ENCODE data around the gene SLC41A3.

Gene SLC41A3

DNA sequence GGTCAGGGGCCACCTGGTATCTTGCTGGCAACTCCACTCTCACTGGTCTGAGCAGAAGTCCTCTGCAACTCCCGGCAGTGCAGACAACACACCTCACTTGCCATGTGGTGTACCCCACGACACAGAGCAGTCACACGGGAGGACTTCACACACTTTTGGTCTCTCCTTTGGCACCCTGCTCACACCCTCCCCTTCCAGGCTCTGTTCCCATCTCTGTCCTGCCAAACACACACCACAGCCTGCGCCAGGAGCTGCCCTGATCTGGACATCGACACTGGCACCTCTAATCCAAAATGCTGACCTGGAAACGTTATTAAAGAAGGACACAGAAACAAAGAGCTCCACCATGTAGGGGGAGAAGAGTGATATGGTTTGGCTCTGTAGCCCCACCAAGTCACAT is 57.2 kb downstream of the SLC41A3 start:
- no peak for DNase-seq (ENCODE audit: low read depth in 2 of 2)

DNA sequence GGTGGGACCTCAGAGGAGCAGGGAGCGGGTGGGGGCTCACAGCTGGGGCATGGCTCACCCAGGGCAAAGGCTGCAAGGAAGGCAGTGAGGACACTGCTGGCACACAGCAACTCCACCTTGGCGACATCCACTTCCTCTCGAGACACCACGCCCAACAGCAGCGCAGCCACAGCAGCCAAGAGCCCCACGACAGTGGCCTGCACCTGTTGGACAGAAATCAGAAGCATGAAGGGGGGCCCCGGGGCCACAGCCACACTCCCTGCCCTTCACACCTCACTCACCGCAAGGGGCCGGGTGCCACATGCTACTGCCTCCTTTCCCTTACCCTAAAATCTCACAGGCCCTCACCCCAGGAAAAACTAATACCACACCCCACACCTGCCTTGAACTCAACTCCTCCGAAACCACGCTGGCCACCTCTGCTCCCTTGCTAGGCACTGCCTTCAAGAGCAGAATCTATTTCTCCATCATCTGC is 57.6 kb downstream of the SLC41A3 start:
- no peak for DNase-seq (ENCODE audit: low read depth in 2 of 2)

DNA sequence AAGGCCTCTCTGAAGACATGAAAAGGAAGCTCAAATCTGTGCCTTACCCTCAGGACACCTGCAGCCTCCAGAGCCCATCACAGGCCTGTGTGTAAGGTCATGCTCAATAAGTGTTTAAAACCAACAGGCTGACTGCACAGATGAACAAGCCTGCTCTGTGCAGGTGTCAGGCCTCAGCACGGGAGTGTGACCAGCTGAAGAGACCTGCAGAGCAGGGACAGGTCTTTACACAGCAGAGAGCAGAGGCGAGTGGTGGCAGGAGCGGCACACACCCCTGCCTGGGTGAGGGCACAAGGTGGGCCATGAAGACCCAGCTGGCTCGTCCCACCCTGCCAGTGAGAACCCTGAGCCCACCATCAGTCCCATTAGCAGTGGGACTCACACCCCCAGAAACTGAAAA is 58.1 kb downstream of the SLC41A3 start:
- no peak for DNase-seq (ENCODE audit: low read depth in 2 of 2)

DNA sequence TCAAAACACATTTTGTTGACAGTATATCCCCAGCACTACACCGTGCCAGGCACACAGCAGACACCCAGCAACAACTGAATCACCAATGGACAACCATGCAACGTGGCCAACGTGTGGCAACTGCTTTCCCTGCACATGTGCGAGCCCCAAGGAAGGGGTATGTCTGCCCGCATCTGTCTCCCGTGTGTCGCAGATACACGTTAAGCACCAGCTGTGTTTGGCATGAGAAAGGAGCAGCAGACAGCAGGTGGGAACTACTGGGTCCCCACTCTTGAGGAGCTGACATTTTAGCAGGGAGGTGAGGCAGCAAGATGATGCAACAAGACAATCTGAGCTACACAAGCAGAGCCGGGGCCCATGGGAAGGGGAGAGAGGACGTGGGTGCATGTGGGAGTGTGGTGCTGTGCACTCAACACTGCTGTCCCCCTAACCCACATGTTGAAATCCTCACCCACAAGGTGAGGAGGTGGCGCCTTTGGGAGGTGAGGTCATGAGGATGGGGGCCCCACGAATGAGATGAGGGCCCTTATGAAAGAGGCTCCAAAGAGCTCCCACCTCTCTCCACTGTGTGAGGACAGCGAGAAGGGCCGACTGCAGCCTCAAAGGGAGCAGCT is 58.7 kb downstream of the SLC41A3 start:
- no peak for DNase-seq (ENCODE audit: low read depth in 2 of 2)

DNA sequence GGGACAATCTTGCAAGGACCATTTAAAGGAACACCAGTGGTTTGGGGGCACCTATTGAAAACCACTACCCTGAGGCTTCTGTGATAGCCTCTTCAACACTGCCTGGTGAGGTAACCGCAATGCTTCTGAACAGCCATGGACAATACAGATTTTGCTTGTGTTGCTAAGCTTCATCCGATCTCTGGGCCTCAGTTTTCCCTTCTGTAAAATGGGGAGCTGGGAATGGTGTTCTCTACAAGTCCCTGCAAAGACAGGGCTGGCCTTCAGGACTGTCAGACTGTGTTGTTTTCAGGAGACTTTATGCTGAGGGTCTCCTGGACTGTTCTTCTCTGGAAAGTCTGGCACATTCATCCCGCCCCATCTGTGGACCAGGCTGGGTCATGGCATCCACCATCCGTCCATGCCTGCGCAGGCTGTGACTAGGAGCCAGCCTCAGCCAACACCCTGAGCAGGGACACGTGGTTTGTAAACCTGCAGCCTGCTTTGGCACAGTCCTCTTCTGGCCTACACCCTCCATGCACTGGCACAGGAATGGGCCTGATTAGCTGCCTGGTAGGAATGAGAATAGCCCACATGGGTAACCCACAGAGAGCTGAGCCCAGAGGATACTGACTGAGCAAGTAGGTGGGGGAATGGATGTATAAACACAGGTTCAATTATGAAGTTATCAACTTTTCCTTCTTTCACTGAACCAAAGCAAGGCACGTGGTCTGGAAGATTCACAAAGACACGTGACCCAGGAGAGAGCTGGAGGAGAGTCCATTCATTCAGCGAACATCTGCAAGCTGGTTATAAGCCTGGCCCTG is 59.7 kb downstream of the SLC41A3 start:
- no peak for DNase-seq (ENCODE audit: low read depth in 2 of 2)

DNA sequence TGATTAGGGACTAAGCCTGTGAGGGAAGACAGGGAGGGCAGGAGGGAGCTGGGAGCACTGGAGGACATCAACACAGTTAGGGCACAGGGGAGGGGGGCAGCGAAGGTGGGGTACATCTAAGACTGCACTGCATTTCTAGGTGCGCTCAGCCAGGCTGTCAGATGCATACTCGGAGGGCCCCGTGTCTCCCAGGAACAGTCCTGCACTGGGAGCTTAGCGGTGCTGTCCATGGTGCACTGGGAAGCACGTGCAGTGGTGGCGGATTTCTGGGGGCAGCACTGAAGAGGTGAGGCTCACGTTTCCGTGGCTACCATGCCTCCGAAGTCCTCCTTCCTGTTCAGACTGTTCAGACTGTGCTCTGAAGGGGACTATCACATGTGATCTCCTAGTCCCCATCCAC is 60.5 kb downstream of the SLC41A3 start:
- no peak for DNase-seq (ENCODE audit: low read depth in 2 of 2)

DNA sequence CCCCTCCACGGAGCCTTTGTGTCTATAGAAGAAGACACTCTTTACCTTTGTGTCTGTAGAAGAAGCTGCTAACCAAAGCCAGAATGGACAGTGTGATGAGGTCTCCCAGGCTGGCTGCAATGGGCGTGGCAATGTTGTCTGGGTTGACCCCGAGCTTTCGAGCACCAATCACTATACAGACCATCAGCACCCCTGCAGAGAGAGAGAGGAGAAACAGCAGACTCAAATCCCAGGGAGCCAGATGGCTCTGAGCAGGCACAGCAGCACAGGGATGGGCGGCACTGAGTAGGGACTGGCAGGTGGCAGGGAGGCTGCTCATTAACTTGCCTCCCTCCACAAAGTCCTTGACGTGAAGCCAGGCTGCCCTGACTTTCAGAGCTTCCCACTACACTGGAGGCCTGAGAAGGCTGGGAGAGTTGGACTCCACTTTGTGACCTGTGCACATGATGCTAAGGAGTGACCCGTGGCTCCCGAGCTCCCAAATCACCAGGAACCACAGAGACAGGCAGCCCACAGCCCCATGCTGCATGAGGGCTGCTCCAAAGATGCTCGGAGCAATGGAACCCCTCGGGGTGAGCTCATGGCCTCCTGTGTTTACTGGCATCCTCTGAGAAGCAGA is 61.1 kb downstream of the SLC41A3 start:
- no peak for DNase-seq (ENCODE audit: low read depth in 2 of 2)

DNA sequence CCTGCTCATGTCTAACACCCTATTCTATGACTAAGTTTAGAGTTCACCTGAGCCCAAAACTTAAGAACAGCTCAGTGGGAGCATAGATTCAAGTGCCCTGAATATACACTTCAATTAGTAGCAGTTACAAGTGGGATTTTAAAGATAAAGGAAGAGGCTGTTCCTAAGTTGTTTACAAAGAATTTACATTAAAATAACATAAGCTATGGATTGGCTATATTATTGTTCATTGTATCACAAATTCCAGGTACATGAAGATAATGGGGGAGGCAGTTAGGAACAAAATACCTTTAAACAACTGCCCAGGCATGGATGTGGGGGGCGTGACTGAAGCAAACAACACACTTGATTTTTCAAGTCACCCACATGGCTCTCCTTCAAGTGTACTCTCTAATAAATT is 62.2 kb downstream of the SLC41A3 start:
- no peak for DNase-seq (ENCODE audit: low read depth in 2 of 2)

DNA sequence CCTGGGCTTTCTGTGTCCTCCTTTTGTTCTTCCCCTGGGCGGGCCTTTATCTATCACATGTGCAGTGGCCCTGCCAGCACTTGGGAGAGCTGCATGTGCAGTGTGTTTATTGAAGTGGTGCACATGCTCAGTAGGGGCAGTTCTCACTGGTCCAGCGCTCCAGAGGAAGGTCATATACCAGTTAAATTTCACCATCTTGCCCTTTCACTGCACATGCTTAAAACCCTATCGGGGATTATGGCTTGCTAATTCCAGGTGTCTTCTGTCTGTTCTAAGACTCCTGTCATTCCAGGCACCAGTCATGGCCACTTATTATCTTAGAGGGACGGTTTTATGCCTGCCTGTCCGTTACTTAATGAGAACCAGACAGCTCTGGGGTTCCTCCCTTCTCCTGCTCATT is 62.7 kb downstream of the SLC41A3 start:
- DNase-seq (ENCODE audit: low read depth in 2 of 2): no peak

DNA sequence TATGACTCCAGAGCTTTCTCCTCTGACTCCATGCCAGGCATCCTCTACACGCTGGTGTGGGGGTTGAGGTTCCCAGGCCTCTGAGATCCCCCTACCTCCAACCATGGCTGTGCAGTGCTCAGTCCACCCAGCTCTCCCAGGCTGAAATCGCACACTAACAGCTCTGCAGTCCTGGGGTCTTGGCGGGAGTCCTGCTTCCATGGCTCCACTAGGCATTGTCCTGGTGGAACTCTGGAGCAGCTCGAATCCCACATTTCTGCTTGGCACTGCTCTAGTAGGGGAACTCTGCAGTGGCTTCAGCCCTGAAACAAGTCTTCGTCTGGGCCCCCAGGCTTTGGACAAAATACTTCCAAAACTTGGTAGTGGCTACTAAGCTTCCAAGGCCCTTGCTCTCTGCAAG is 64.2 kb downstream of the SLC41A3 start:
- DNase-seq (ENCODE audit: low read depth in 2 of 2): no peak

DNA sequence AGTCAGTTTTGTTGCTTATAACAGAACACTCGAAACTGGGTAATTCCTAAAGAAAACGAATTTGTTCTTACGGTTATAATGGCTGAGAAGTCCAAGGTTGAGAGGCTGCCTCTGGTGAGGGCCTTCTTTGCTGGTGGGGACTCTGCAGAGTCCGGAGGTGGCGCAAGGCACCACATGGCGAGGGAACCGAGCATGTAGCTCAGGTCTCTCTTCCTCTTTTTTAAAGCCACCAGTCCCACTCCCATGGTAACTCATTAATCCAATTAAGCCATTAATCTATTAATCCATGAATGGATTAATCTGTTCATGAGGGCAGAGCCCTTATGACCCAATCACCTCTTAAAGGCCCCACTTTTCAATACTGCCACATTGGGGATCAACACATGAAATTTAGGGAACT is 64.9 kb downstream of the SLC41A3 start:
- DNase-seq (ENCODE audit: low read depth in 2 of 2): no peak

DNA sequence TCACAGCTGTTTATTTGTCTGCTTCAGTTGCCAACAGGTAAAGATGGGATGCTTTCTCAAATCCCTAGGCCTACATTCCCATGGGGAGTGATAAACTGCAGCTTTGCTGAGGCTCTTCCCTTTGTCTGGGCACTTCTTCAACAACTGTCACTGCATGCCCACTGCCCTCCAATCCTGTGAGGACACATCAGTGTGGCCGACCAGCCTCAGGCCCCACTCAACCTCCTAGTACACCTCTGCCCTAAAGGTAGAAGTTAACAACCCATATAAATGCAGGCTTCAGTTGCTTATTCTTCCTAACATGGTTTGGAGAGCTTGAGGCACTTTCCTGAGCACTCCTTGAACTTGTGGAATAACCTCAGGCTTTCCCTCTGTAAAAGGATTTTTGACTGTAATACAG is 65.4 kb downstream of the SLC41A3 start:
- DNase-seq (ENCODE audit: low read depth in 2 of 2): no peak

DNA sequence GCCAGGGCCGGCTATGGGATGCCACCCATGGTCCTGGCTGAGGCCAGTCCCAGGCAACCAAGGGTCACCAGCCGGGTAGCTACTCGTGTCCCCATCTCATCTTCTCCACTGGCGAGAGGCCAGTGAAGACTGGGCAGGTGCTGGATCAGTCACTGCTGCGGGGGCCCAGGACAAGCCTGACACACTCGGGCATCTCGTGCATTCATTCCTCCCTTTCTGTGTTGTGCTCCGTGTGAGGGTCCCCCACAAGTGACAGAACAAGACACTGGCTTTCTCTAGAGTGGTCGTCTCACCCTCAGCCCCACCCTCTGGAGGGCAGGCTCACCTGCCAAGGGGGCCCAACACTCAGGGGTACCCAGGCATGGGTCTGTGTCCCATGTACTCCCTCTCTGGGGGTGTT is 66.6 kb downstream of the SLC41A3 start:
- DNase-seq (ENCODE audit: low read depth in 2 of 2): no peak

DNA sequence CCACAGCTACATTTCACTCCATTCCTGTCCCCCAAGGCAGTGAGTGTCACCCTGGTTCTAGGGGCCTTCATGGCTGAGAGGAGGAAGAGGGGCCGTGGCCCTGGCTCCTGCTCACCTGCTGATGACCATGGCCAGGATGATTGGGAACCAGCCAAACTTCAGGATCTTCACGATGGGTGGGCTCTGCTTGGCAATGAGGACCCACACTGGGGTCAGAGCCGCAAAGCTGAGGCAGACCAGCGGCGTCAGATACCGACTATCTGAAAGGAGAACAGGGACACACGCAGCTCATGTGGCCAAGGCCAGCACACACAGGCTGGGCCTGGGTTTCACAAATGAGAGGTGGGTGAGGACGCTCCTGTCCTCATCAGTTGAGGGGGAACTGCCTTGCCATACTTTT is 67.3 kb downstream of the SLC41A3 start:
- DNase-seq (ENCODE audit: low read depth in 2 of 2): no peak

DNA sequence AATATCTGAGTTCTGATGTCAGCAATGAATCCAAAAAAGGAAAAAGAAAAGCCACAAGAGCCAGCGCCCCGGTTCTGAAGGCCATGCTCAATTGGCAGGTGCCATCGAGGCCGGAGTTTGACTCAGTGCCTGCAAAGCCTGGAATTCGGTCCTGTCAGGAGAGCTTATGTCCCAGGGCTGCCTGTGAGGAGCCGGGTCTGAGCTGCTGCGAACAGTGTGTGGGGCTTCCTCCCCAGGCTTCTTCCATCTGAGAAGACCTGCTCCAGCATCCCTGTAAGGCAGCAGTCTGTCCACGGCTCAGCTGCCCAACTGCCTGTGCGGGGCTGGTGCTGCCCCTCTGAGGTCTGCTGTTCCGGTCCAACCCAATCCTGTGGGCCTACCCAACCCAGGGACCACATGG is 68.8 kb downstream of the SLC41A3 start:
- DNase-seq (ENCODE audit: low read depth in 2 of 2): no peak

DNA sequence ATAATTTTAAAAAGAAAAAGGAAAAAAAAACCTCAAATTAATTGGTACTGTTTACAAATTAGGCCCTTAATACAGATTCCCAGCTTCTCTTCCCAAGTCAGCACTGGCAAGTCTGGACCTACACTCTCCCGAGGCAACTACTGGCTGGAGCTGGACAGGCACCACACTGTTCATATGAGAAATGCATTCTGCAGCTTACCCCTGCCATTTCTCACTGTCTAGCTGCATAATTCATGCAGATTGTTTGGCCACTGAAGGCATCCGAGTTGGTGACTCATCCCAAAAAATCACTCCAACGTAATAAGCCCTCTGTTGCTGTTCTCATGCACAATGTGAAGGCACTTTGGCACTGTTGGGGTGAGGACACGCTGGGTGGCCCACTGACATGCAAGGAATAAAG is 69.7 kb downstream of the SLC41A3 start:
- no peak for DNase-seq (ENCODE audit: low read depth in 2 of 2)

DNA sequence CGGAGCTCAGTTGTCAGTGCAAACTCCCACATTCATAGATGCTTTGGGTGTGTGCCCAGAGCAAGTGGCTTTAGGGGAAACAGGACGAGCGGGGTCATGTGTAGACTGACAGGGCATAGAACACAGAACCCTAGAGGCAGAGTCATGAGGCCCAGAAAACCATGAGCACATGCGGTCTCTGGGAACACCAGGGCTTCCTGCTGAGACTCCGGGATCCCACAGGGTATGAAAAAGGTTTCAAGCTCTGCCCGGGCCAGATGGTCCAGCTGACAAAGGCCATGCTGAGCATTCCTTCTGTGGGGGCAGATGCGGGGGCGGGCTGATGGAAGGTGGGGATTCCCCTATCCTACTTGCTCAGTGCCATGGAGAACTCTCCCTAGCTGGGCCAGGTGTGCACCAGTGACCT is 70.2 kb downstream of the SLC41A3 start:
- DNase-seq (ENCODE audit: low read depth in 2 of 2): no peak

DNA sequence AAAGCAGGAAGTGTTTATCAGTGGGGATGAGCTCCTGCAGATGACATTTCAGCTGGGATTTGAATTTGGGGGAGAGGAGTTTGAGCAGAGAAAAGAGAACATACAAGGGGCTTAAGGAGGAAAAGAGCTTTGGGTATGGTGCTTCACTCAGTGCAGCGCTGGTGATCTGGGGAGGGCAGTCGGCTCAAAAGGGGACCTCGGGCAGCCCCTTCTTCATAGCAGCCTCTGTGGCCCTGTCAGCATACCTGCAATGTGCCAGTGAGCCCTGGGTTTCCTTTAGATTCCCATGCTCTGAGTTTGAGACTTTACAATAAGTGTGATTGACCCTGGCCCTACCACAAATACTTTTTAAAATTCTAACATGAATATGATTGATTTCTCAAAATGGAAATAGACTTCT is 74.7 kb downstream of the SLC41A3 start:
- no peak for DNase-seq (ENCODE audit: low read depth in 2 of 2)

DNA sequence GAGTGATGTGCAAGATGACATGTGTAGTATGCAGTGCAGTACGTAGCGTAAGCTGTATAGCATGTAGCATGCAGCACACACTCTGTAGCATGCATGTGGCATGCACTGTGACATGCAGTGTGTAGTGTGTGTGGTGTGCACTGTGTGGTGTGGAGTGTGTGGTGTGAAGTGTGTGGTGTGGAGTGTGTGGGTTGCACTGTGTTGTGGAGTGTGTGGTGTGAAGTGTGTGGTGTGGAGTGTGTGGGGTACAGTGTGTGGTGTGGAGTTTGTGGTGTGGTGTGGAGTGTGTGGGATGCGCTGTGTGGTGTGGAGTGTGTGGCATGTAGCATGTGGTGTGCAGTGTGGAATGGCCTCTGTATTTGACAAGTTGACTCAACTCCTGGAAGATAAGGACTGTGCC is 75.7 kb downstream of the SLC41A3 start:
- DNase-seq (ENCODE audit: low read depth in 2 of 2): no peak

DNA sequence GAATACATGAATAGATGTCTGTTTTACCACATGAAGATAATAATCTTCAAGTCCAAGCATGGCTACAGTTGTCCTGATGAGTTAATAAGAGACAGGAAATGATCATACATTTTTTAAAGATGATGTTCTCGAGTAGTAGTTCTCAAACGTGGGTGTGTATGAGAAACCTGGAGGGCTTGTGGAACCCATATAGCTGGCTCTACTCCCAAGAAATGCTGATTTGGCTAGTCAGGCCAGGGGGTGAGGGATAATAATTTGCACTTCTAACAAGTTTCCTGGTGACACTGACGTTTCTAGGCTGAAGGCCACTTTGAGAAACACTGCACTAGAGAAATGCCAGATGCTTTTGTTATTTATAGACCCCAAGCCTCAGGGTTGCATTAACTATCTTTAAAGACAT is 78.0 kb downstream of the SLC41A3 start:
- DNase-seq (ENCODE audit: low read depth in 2 of 2): no peak

DNA sequence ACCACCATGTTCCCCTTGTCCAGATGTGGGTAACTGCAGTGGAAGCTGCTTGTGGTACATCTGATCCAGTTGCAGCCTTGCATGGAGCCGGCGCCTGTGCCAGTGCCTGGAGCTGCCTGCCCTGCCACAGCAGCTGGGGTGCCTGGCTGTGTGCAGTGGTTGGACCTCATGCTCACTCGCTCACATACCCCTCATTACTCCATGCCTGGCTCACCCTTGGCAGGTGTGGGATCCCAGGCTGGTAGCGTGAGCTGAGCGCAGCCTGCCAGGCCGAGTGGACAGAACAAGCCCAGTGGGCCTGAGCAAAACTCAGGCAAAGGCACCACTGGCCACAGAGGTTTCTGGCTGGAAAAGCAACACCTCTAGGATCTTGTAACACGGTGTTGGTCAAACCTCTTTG is 79.2 kb downstream of the SLC41A3 start:
- DNase-seq (ENCODE audit: low read depth in 2 of 2): no peak

DNA sequence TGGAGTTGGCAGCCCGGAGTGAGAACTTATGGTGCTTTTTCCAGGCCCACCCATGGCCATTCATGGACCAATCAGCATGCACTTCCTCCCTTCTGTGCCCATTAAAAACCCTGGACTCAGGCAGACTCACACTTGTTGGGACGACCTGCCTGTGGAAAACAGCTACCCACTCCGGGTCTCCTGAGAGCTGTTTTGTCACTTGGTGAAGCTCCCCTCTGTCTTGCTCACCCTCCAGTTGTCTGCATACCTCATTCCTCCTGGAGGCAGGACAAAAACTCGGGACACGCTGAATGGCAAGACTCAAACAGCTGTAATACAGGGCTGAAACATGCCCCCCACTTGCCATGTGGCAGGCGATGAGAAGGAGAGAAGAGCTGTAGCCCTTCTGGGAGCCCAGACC is 79.7 kb downstream of the SLC41A3 start:
- no peak for DNase-seq (ENCODE audit: low read depth in 2 of 2)

Data from stimulated activated CD8-positive, alpha-beta memory T cell treated with anti-CD3 and anti-CD28 coated beads, Interleukin-7, amount 100 ng/mL, for 4 hours (primary cell).